Measurements from ENCODE around the gene ALG3.
"Not testable (repeated sequence)": the region's sequence is repeated elsewhere in the genome, so short reads cannot be mapped to it uniquely, and the experiment has no call there.

The ALG3 gene

DNA sequence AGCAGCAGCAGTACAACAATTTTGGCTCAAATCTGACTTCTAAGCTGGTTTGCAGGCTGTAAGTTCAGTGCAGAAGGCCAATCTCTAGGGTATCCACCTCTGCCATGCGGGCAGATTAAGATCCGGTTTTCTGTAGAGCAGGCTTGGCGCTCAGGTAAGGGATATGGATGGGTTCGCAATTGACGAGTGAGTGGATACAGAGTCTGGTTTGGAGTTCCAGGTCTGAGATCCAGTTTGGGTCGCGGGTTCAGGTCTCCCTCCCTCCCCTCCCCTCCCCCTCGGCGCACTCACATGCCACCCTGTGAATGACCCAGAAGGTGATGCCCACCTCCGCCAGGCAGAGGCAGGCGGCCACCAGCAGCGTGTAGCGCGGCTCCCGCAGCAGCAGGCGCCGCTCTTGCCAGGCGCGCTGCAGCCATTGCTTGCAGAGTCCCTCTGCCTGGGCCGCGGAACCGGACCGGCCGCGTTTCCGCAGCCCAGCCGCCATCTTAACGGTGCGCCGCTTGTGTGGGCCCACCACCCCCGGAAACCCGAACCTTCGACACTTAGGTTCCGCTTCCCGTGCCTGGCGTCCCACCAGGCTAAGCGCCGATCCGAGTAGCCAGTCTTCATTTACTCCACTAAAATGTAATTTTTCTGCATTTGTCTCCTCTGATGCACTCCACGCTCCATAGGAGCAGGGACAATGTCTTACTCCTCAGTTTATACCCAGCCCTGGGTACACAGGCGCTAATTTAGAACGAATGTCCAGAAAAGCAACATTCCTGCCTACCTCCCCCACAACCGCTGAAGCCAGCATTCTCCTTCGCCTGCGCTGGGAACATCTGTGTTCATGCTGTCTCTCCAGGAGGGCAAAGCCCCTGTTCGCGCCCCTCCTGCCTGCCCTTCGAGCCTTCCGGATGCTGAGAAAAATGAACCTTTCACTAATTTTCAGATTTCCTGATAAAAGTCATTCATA is at the start of gene ALG3:
Gene ALG3 (minus strand): TSS at position 509 of the 958 bp plus-strand sequence. CDS start 22 bp downstream, at position 487.
- peak; percentile 83 for DNase-seq

DNA sequence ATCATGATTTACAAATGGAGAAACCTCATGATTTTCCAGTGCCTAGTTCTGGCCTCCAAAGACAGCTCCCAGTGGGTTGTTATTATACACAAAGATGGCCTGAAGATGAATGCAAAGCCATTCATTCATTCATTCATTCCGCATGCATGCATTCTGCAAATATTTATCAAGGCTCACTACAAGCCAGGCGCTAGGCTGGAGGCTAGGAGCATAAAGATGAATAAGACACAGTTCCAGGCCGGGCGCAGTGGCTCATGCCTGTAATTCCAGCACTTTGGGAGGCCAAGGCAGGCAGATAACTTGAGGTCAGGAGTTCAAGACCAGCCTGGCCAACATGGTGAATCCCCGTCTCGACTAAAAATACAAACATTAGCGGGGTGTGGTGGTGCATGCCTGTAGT is 47.9 kb upstream of the ALG3 start:
- no peak for DNase-seq

DNA sequence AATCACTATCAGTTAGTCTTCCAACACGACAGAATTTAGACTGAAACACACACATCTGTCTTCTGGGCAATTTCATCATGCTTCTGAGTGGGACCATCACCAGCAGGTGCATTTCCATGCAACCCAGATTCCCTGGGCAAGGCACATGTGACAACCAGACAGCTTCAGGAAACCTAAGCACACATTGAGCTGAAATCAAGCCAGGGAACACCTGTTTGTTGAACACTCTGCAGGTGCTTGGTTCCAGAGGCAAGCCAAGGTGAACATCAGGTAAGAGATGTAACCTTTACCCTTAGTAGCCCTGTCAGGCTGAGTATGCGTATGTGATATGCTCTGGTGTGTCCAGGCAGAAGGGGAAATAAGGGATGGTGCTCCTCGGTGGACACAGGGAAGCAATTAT is 47.0 kb upstream of the ALG3 start:
- no peak for DNase-seq

DNA sequence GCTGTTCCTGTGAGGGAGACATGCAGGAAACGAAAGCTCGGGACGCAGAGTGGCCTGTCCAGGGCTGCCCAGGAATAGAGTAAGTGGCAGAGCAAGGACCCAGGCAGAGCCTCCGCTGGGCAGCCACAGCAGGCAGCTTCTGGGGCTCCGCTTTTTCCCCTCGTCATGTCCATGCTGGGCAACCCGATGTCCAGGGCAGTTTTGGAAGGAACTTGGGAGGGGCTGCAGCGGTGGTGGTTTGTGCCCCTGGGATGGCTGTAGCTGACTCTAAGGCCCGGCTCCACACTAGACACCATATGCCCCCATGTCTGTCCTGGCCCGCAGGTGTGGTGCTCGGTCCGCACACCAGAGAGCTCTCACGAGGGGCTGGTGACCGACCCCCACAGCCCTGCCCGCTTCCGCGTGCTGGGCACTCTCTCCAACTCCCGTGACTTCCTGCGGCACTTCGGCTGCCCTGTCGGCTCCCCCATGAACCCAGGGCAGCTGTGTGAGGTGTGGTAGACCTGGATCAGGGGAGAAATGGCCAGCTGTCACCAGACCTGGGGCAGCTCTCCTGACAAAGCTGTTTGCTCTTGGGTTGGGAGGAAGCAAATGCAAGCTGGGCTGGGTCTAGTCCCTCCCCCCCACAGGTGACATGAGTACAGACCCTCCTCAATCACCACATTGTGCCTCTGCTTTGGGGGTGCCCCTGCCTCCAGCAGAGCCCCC is 43.1 kb upstream of the ALG3 start:
- no peak for DNase-seq

DNA sequence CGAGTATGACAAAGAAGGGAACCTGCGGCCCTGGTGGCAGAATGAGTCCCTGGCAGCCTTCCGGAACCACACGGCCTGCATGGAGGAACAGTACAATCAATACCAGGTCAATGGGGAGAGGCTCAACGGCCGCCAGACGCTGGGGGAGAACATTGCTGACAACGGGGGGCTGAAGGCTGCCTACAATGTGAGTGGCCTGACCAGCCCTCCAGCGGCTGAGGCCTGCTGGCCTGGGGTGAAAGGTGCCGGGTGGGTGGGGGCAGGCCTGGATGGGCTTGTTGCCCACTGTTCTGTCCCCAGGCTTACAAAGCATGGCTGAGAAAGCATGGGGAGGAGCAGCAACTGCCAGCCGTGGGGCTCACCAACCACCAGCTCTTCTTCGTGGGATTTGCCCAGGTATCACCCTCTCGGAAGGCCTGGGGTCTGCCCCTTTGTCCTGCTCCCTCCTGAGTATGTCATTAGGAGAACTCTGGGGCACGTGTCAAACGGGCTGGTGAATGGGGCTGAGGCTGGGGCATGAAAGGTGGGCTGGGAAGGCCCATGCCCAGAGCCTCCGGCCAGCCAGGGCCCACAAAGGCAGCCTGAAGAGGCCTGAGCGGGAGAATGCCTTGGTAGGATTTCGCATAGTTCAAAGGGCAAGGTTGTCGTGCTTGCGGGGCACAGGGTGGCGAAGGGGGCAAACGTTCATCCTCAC is 42.4 kb upstream of the ALG3 start:
- no peak for DNase-seq

DNA sequence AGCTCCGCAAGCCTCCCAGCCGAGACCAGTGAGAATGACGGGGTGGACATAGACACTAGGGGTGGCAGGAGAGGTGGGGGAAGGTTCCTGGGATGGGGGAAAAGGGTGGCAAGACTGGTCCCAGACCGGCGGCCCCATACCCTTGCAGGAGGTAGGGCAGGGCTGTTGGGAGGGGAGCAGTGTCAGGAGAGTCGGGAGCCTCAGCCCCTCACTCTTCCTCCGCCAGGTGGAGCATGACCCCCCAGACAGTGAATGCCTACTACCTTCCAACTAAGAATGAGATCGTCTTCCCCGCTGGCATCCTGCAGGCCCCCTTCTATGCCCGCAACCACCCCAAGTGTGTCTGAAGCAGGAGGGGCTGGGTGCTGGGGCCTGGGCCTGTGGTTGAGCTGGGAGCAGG is 41.6 kb upstream of the ALG3 start:
- no peak for DNase-seq

GRCh38 chr3:184289426-184289938 is 40.7 kb upstream of the ALG3 start:
- DNase-seq = peak; percentile 41

DNA sequence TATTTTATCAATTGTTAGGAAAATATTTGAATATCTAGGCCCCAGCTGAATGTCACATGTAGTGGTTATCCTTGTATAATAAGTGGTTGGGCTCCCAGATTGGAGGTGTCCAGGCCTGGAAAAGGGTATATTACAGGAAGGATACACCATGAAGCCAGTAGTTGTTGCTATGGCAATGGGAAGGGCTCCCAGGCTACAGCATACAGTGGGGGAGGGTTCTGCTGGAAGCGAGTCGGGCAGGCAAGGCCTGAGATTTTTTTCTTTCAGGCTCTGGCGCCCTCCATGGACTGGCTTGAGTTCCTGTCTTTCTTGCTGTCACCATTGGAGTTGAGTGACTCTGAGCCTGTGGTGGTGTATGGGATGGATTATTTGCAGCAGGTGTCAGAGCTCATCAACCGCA is 35.9 kb upstream of the ALG3 start:
- no peak for DNase-seq

GRCh38 chr3:184283681-184284080 is 34.9 kb upstream of the ALG3 start:
- no peak for DNase-seq

- no peak for DNase-seq
These were observed 34.2 kb upstream of the ALG3 start for GRCh38 chr3:184282941-184283340.

- DNase-seq = no peak
These were observed 28.6 kb upstream of the ALG3 start for GRCh38 chr3:184277366-184277765.

DNA sequence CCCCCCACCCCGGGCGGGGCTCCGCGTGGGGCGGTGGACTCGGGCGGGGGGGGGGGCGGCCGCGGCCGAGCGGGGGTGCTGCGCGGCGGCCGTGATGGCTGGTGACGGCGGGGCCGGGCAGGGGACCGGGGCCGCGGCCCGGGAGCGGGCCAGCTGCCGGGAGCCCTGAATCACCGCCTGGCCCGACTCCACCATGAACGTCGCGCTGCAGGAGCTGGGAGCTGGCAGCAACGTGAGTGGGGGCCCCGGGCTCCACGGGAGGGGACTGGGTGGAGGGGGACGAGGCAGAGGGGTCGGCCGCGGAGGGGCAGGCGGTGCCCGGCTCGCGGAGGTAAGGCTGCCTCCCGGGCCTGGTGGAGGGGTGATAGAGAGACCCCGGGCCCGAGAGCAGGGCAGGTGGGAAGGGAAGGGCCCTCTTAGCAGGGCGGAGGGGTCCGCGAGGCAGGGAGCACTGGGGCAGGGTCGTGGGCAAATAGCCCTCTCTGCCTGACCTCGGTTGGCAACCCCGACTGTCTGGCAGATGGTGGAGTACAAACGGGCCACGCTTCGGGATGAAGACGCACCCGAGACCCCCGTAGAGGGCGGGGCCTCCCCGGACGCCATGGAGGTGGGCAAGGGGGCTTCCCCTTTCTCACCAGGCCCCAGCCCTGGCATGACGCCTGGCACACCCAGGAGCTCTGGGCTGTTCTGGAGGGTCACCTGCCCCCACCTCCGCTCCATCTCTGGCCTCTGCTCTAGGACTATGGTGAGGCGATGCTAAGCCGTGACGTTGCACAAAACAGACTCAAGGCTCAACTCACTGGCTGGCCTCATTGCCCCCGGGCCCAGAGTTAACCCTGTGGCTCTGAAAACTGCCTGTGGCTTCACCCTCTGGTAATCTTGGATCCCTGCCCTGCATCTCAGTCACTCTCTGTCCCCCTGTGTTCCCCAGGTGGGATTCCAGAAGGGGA is 27.5 kb upstream of the ALG3 start, which contains the start of gene ECE2:
Gene ECE2 (plus strand): TSS at position 62 of the 950 bp plus-strand sequence. CDS start 132 bp downstream, at position 194.
- DNase-seq = no peak

- no peak for DNase-seq
These were observed 26.6 kb upstream of the ALG3 start for GRCh38 chr3:184275381-184275701.

DNA sequence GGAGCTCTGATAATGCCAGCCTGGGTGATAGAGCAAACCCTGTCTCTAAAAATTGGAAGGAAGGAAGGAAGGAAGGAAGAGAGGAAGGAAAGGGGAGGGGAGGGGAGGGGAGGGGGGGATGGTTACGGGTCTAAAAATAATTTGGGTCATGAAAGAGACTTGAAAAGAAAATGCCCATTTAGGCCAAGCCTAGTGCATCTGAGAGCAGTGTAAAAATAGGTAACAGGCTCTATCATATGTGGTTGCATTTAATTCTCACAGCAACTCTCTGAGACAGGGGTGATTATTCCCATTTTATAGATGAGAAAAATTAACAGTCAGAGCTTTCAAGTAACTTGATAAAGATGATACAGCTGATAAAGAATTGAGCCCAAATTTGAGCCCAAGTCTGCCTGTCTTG is 23.5 kb upstream of the ALG3 start:
- no peak for DNase-seq

DNA sequence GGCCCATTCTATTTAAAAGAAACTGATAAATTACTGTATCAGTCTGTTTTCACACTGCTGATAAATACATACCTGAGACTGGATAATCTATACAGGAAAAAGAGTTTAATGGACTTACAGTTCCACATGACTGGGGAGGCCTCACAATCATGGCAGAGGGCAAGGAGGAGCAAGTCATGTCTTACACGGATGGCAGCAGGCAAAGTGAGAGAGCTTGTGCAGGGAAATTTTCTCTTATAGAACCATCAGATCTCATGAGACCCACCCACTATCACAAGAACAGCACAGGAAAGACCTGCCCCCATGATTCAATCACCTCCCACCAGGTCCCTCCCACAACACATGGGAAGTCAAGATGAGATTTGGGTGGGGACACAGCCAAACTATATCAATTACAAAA is 18.5 kb upstream of the ALG3 start:
- DNase-seq = not testable (repeated sequence)

- no peak for DNase-seq
These were observed 14.0 kb upstream of the ALG3 start for GRCh38 chr3:184262764-184263179.

- DNase-seq = no peak
These were observed 13.3 kb upstream of the ALG3 start for GRCh38 chr3:184261854-184262763.

GRCh38 chr3:184261270-184261853 is 12.6 kb upstream of the ALG3 start, which contains the start of gene CAMK2N2:
TSS of gene CAMK2N2 (minus strand) at chr3:184261553. CDS start at chr3:184261285, 268 bp downstream.
- peak; percentile 34 for DNase-seq

- DNase-seq = no peak
These were observed 12.0 kb upstream of the ALG3 start for GRCh38 chr3:184260724-184261269.

Measured in activated effector memory CD4-positive, alpha-beta T cell treated with Interleukin-2 at 50 U/mL for 16 hours (primary cell).